AG08395 (cell line): ENCODE data around the gene NWD2.
A peak's percentile ranks its signal among the peaks of the same experiment; 100 is the strongest.

Experiments used
- DNase-seq: peaks from one replicate; pipeline ENCODE4 v3.0.0; 2012; ENCODE audit warnings: mixed read lengths, low spot score

NWD2 gene

GRCh38 chr4:37279894-37280592 lies 35.5 kb downstream of the NWD2 start:
- DNase-seq: no peak

DNA sequence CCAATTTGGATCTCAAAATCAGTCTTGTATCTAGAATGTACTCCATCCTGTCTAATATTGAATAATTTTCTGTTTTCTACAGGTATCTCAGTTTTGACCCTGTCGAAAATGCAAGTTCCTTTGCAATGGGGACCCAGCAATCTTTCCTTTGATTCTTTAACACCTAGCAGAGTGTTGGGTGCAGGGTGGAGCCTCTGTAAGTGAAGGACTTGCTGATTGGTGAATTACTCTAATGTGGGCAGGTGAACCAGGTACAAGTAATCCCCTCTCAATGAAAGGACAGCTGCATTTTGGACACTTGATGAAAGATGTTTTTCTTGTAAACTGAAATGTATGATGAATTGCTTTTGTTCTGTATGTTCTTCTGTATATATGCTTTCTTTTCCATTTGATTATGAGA lies 54.9 kb downstream of the NWD2 start:
- DNase-seq: no peak

- no peak for DNase-seq
Measured at GRCh38 chr4:37304612-37305011, 60.1 kb downstream of the NWD2 start.

DNA sequence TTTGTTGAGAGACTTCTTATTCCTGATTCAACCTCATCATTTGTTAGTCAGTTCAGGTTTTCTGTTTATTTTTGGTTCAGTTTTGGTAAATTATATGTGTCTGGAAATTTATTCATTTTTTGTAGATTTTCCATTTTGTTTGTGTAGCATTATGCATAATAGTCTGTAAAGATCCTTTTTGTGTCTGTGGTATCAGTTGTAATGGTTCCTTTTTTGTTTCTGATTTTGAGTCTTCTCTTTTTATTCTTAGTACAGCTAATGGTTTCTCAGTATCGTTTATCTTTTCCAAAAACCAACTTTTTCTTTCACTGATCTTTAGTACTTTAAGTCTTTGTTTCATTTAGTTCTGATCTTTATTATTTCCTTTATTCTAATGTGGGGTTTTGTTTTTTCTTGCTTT lies 61.4 kb downstream of the NWD2 start:
- DNase-seq: no peak

- no peak for DNase-seq
Measured at GRCh38 chr4:37317104-37317643, 72.6 kb downstream of the NWD2 start.

DNA sequence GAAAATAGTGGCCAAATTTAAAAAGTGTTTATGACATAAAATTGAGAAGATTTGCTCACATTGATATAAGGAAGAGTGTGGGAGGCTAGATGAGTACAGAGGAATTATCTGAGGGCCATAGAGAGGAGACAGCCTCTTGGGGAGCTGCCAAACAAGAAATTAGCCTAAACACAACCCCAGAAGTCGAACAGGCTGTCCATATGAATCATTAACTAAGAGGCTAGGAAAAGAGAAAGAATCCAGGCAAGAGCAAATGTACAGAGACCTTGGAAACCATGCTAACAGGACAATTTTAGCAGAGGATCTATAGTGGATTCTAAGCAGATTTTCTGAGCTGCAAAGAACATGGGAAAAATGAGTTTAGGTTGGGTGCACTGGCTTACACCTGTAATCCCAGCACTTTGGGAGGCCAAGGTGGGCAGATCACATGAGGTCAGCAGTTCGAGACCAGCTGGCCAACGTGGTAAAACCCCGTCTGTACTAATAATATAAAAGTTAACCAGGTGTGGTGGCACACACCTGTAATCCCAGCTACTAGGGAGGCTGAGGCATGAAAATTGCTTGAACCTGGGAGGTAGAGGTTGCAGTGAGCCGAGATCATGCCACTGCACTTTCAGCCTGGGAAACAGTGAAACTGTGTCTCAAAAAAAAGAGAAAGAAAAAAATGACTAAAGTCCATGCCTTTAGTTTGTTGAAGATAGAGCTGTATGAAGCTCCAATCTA lies 76.1 kb downstream of the NWD2 start:
- no peak for DNase-seq

GRCh38 chr4:37322122-37322521 lies 77.6 kb downstream of the NWD2 start:
- DNase-seq: no peak

- no peak for DNase-seq
Measured at GRCh38 chr4:37324546-37324945, 80.0 kb downstream of the NWD2 start.

DNA sequence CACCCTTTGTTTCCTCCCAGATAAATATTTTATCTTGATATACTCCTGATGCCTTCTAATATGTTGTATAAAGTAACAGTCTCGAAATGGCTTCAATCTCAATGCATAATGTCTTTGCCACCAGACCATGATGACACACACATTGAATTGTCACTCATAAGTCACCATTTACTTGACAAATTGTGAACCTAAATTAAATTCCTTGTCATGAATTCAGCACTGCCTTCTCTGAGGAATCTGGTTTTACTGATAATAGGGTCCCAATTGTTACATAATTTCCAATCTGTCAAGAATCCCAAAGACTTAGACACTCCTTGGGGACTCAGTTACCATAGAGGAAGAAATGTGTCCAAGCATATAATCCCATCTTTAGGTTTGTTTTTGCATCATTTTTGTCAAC lies 82.3 kb downstream of the NWD2 start:
- no peak for DNase-seq

DNA sequence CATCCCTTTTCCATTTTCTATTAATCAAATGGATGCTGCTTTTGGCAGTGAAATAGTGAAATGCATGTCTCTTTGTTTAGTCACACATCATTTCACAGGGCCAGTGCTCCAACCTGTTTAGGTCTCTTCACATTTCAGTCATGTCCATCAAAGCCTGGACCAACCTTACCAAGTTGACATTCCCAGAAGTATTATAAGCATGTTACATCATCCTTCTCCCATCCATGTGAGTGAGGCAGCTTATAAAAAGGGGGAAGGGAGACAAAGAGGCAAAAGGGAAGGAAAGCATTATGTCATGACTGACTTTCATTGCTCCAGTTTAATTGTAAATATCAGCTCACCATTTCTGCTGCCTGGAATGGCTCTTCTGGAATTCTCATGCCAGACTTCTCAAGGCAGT lies 94.4 kb downstream of the NWD2 start:
- no peak for DNase-seq

DNA sequence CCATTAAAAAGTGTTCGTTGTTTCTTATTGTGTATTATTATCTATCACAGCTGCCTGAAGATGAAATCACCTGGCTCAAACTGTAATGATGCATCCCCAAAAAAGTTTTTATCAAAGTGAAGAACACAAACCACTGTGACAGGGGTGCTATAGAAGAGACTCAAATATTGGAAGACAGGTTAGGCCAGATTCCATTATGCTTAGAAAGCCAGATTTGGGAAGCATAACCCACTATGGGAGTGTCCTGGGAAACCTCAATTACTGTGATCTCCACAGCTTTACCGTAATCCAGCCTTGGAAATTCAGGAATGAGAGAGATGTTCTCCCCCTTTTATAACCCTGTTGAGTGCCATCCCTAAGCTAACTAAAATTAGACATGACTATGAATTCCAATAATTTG lies 114.2 kb downstream of the NWD2 start:
- DNase-seq: no peak

- no peak for DNase-seq
Measured at GRCh38 chr4:37359261-37359660, 114.7 kb downstream of the NWD2 start.

DNA sequence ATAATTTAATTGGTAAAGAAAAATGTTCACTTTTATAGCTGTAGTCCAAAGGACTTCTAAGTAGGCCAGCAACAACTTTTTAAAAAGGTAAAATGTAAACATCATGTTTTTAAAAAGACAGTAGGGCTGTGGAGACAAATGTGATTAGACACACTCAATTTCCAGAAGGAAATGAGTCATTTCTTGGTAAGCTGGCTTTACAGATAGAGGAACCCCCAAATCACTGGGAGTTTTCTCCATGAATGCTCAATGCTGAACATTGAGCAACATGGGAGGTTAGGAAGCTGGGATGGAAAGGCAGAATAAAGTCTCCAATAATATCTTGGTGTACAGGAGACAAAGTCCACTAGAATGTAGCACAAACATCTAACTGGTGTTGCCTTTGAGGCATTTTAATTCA lies 121.3 kb downstream of the NWD2 start:
- DNase-seq: no peak

- DNase-seq: no peak
Measured at GRCh38 chr4:37367901-37368300, 123.4 kb downstream of the NWD2 start.

DNA sequence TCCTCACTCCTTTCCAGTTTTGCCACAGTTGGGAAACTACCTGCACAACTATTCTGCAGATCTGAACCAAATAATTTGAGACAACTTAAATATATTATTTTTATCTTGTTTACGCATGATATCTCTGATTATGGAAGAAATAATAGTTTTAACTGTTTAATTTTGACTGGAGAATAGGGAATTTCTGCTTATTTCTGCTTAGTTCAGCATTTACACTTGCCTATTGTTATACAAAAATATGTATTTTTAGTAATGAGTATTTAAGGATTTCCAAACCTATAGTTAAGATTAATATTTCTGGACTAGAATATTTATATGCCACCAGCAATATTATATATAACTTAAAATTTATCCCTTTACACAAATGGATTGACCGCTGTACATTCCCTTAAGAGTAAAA lies 125.5 kb downstream of the NWD2 start:
- no peak for DNase-seq

- no peak for DNase-seq
Measured at GRCh38 chr4:37381040-37381668, 136.6 kb downstream of the NWD2 start.

- peak; percentile 6 for DNase-seq
Measured at GRCh38 chr4:37383579-37384229, 139.2 kb downstream of the NWD2 start.

- no peak for DNase-seq
Measured at GRCh38 chr4:37385424-37385823, 140.9 kb downstream of the NWD2 start.

GRCh38 chr4:37388681-37389365 lies 144.3 kb downstream of the NWD2 start:
- DNase-seq: no peak

- DNase-seq: no peak
Measured at GRCh38 chr4:37389366-37389765, 144.8 kb downstream of the NWD2 start.

- DNase-seq: peak; percentile 35
Measured at GRCh38 chr4:37389967-37390580, 145.5 kb downstream of the NWD2 start.
